ENCODE data around the gene AGPAT4. TPM values are rescaled to one million over a fixed set of nuclear protein-coding genes. Genes with fewer than 3 reads are reported as not detected.

AGPAT4 gene
- total and polyA plus RNA-seq, 2 donors (not counting 3 experiments of a cell fraction or from before 2014, with no cell fraction given), result 10.2 to 15.2 TPM

- Histone ChIP-seq H3K27ac (ENCODE audit: insufficient read depth, low read depth, low read length) (no peak overlapping the region), H3K79me2 (ENCODE audit: control insufficient read depth, insufficient read depth, low read length) (no peaks in the 10 kb centered on the region), H3K9me3 (replicated peaks; ENCODE audit: control insufficient read depth, insufficient read depth, low read length) (no peaks in the 10 kb centered on the region), H3K9ac (replicated peaks; ENCODE audit: extremely low read depth, insufficient read depth, low read length) (no peak overlapping the region), H2AFZ (ENCODE audit: low read depth, low read length) (no peak overlapping the region), H3K9me1 (replicated peaks; ENCODE audit: control insufficient read depth, extremely low read depth, insufficient read depth, low read length) (no peaks in the 10 kb centered on the region), H3K27me3 (ENCODE audit: control insufficient read depth in 2 of 2, insufficient read depth in 2 of 2, low read length in 2 of 2) (no peaks in the 10 kb centered on the region), H3K36me3 (ENCODE audit: control insufficient read depth in 2 of 2, extremely low read depth in 1 of 2, insufficient read depth in 2 of 2, low read length in 2 of 2) (peaks cover 0 to 3% of the 10 kb centered on the region in 2 experiments), H4K20me1 (replicated peaks; ENCODE audit: control insufficient read depth, extremely low read depth, insufficient read depth, low read length) (no peaks in the 10 kb centered on the region), H3K4me3 (replicated peaks in 1 of 3; ENCODE audit: insufficient read depth in 1 of 3, low read depth in 1 of 3, low read length in 3 of 3) (no peak overlapping the region), H3K4me1 (ENCODE audit: control insufficient read depth, extremely low read depth, insufficient read depth, low read length) (no peaks in the 10 kb centered on the region), H3K4me2 (ENCODE audit: insufficient read depth, low read length) (no peak overlapping the region)
- dilution Hi-C loops (cut with MboI; ENCODE audit: extremely low pct_ligation_motif_present, low sequenced_read_pairs) (no loop called here), intact Hi-C loops (cut with micrococcal nuclease) (loop anchor here (5.0 kb wide), 1 partner anchor 142 kb away; the partner anchor contains the start of gene AGPAT4)
- no peak for FAIRE-seq
- no TSS peak for BruUV-seq (replicated peaks)
- DNase-seq (ENCODE audit: low read depth, low spot score), result no peak
- CTCF ChIA-PET, result interaction anchor here (1.0 kb wide), 1 partner anchor 240 kb away, joined by 3 read pairs; no protein-coding TSS in a partner anchor
- no peak for TF ChIP-seq POLR2A (IDR thresholded peaks at IDR 0.05; ENCODE audit: low read depth, low read length)
- TF ChIP-seq CTCF (IDR thresholded peaks at IDR 0.05; ENCODE audit: extremely low read depth in 1 of 2, insufficient read depth in 1 of 2, low read depth in 1 of 2, low read length in 2 of 2), result no peak
- TF ChIP-seq MAX (IDR thresholded peaks at IDR 0.05; ENCODE audit: insufficient read depth, insufficient read length), result no peak
- TF ChIP-seq FOS (IDR thresholded peaks at IDR 0.05; ENCODE audit: borderline replicate concordance, insufficient read depth, low read length), result no peak
- TF ChIP-seq POLR2AphosphoS5 (IDR thresholded peaks at IDR 0.05; ENCODE audit: insufficient read depth, low read depth, low read length), result no peak
- no peak for TF ChIP-seq MYC (IDR thresholded peaks at IDR 0.05; ENCODE audit: low read depth, low read length)
- no peak for TF ChIP-seq GATA2 (IDR thresholded peaks at IDR 0.05; ENCODE audit: insufficient read depth, insufficient read length, low read depth, low read length)
- no peak for TF ChIP-seq EZH2 (IDR thresholded peaks at IDR 0.05; ENCODE audit: borderline replicate concordance, low read depth, low read length, severe bottlenecking)
- POLR2A ChIA-PET, result no interaction called here
Measured at GRCh38 chr6:161130541-161130940, 143.3 kb downstream of the AGPAT4 start.
